Activated CD8-positive, alpha-beta memory T cell treated with anti-CD3 and anti-CD28 coated beads, Interleukin-2, amount 50 U/mL, for 24 hours (primary cell): ENCODE measurements around the gene CA10.

Source experiments
- DNase-seq: peaks from one replicate; pipeline ENCODE4 v3.0.0-alpha.2; 2020; ENCODE audit errors: extremely low read depth

Gene CA10

GRCh38 chr17:52158450-52159042, at the start of gene CA10:
CA10 (minus strand) TSS chr17:52158714.
- DNase-seq: no peak

- no peak for DNase-seq
Measured at GRCh38 chr17:52207796-52208195, 49.3 kb upstream of the CA10 start.

- DNase-seq: no peak
Measured at GRCh38 chr17:52202520-52203080, 44.1 kb upstream of the CA10 start.

- no peak for DNase-seq
Measured at GRCh38 chr17:52201767-52202519, 43.4 kb upstream of the CA10 start.

DNA sequence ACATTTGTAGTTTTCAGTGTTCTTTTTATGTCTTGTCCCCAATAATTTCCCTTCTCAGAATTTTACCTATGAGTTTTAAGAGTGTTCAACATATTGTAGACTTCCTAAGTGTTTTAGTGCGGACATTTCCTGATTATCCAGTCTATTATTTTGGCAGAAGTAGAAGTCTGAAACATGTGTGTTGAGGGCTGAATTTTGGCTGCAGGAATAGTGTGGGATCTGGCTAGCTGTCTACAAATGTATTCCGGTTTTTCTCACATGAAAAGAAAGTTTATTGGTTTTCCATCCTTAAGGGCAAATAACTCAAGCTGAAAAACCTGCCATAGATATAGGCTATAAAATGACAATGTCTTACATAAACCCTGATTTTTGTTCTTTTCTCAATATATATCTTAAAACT, 33.0 kb upstream of the CA10 start:
- DNase-seq: no peak

- DNase-seq: no peak
Measured at GRCh38 chr17:52181782-52182181, 23.3 kb upstream of the CA10 start.

- DNase-seq: no peak
Measured at GRCh38 chr17:52178012-52178411, 19.5 kb upstream of the CA10 start.

DNA sequence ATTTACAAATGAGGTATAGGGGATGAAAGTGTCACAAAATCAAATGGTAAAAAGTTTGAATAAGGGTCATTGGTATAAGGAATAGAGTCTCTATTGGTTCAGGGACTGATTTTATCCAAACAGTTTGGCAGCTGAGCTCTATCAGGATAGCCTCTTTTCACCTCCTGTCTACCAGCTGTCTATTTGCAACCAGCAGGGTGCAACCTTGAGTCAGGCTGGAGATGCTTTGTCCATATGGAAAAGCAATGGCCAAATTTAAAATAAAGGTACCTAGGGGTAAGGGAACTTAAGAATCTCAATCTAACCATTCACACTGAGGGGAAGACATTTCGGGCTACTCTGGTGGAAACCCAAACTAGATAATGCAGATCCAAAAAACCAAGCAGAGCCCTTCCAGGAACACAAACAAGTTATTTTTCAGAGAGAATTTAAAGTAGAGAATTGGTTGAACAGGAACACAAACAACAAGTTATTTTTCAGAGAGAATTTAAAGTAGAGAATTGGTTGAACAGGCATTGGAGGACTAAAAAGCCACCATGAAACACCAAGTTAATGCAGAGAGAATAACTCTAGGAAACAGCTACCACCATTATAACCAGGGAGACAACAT, 12.6 kb upstream of the CA10 start:
- no peak for DNase-seq

- no peak for DNase-seq
Measured at GRCh38 chr17:52160136-52160567, 1.6 kb upstream of the CA10 start.

GRCh38 chr17:52159246-52160135, 977 bp upstream of the CA10 start:
- no peak for DNase-seq

- DNase-seq: no peak
Measured at GRCh38 chr17:52157603-52158449, 688 bp downstream of the CA10 start.

DNA sequence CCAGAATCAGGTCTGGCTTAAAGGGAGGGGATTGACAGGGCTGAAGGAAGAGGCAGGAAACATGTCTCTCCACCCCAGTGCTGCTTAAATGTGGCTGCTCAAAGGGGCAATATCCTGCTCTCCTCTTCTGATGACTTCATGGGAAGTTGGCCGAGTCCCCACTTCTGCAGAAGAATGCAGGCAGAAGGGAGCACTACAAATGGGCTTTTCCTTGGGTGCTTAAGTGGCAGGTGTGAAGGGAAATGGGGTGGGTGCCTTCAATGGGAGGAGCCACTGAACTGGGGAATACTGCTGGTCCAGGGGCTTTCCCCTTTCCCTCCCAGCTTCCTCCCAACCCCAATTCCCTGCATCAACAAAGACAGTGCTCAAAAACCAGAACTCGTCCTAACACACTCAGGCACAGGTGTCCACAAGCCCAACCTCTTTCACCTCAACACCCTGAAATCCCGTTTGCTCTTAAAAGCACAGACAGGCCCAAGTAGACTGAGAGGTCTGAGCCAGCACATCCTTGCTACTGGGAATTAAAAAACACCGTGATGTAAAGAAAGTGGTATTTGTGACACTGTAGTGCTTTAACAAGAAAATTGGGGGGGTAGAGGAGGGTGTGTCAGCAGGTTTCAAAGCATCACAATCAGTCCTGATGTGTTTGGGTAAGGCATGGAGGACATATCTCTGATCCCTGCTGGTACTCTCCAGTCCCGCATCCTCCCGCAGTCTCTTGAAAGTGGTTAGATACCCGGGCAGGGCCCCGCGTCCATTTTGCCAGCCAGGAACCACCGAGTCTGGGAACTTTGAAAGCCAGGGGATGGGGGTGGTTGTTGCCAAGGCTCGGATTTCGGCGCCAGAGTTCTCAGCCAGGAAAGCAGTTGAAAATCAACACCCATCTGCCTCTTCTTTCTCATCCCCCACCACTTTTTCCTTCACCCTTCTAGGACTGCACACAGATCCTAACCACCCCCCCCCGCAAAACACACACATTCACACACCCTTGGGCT, 1.6 kb downstream of the CA10 start:
- no peak for DNase-seq

- no peak for DNase-seq
Measured at GRCh38 chr17:52155301-52155700, 3.2 kb downstream of the CA10 start.

- DNase-seq: no peak
Measured at GRCh38 chr17:52154466-52154865, 4.0 kb downstream of the CA10 start.

DNA sequence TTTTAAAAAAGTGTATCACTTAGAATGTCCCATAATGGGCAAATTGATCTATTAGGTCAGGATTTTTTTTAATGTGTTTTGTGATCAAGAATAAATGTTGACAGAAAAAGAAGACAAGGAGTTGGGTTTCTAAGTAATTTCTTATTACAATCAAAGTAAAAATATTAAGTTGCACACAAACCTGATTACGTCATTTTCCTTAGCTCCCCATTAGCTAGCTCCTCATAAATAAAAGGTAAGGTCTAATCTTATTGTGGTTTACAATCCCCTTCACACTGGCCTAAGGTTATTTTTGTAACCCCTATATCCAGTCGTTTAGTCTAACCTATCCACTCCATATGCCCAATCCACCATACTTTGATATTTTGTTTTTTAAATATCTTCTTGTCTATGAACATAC, 7.6 kb downstream of the CA10 start:
- DNase-seq: no peak

DNA sequence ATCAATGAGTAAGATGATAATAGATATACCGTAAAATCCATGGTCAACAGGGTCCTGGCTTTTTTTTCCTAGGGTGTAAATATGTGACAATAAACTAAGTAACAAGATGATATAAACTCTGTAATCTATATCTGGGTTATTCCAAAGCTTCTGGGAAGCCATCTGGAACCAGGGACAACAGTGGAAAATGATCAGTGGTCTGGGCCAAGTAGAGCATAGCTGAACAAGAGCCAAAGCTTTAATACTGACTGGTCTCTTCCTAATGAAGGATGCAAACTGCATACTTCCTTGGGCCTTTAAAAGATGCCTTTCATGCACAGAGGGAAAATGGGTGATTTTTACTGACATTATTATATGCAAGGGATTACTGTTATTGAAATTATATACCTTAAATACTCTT, 8.9 kb downstream of the CA10 start:
- no peak for DNase-seq

DNA sequence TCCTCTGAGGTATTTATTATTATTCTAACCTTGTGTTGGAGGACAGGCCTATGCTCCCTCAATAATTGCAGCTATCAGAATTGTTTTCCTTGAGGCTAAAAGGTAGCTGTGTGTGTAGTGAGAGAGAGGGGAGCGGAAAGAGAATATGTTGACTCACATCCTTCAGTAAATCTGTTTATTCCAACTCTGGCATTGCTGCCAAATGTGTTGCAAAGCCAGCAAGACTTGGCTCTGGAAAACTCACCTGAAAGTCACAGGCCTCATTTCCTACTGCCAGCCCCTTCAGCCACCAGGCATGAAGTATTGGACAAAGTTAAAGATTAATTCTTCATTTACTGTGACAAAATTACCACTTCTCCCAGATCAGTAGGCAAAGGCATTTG, 9.6 kb downstream of the CA10 start:
- no peak for DNase-seq

DNA sequence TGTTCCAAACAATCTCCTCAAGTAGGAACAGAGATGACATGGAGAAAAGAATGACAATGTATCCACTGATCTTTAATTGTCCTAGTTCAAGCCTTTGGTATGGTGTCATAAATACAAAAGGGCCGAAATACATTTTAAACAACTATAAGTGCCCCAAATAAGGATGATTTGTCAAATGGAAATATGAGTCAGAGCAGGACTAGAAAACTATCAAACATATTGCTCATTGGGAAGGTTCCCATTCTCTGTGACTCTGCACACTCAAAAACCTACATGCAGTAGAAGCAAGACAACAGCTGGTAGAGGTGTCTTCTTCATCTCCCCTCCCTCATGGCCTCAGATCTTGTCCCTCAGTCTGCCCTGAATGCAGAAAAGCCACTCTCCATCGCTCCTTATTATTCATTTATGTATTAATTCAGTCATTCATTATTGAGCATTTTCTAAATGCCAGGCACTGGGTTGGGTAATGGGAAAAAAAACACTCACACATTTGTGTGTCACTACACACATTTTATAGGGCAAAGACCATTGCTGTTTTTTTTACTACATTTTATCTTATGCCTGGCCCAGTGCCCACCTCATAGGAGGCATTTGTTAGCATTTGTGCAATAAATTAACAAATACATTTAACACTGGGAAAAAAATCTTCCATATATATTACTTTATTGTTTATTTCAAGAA, 10.1 kb downstream of the CA10 start:
- DNase-seq: no peak

DNA sequence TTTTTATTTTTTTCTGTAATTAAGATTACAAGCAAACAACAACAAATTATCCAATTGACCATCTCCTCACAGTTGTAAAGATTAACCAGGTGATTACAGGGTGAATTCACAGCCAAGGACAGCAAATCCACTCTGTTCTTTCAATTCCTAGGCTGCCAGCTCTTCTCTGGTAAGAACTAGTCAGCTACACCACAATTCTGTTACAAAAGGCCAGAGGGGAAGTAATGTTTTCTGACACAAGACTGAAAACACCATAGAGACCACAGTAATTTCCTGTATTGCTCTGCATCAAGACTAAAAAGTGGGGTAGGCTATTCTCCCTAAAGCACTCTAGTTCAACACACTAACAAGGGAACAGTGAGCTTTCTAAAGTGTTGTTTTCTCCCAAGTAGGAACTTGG, 10.6 kb downstream of the CA10 start:
- DNase-seq: no peak
